HEK293T (cell line): ENCODE results near the gene HOXB3.

ENCODE experiments used
- CTBP1 ChIP-seq: fragments of 450-650 bp; IDR thresholded peaks from 2 replicates; pipeline ENCODE4 v1.6.1; 2016; ENCODE audit warnings: borderline replicate concordance
- FOXA1 ChIP-seq: fragments of 450-650 bp; IDR thresholded peaks from 2 replicates; pipeline ENCODE4 v1.6.1; 2016; ENCODE audit warnings: mild to moderate bottlenecking
- FOXK2 ChIP-seq: fragments of 450-650 bp; IDR thresholded peaks from 2 replicates; pipeline ENCODE4 v1.6.1; 2016; ENCODE audit warnings: mild to moderate bottlenecking
- FOXM1 ChIP-seq: fragments of 450-650 bp; IDR thresholded peaks from 2 replicates; pipeline ENCODE4 v1.6.1; 2017; ENCODE audit warnings: mild to moderate bottlenecking, borderline replicate concordance
- SUZ12 ChIP-seq: fragments of 450-650 bp; IDR thresholded peaks from 2 replicates; pipeline ENCODE4 v1.6.1; 2016; ENCODE audit warnings: mild to moderate bottlenecking
- TF ChIP-seq, protein P1 (sequence below): fragments of 450-650 bp; IDR thresholded peaks from 2 replicates; pipeline ENCODE4 v1.6.1; 2016

DNA sequence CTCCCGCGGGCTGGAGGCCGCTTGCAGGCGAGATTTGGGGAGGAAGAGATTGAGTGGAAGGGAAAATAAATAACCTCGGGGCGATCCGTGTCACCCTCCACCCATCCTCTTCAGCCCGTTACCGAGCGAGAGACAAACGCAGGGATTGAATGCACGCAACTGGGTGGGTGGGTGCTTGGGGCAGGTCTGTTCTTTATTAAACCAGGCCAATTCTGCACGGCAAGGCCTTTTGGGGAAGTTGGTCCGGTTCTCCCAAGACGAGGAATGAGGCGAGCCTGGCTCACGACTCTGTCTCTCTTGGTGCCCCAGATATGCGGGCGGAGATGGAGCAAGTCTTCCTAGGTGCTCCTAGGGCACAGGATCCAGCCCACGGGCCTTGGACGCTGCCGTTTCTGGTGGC is 21.2 kb upstream of the HOXB3 start:
- no peak for TF ChIP-seq FOXA1
- TF ChIP-seq CTBP1: no peak
- no peak for TF ChIP-seq SUZ12
- no peak for TF ChIP-seq FOXM1
- TF ChIP-seq, protein P1, sequence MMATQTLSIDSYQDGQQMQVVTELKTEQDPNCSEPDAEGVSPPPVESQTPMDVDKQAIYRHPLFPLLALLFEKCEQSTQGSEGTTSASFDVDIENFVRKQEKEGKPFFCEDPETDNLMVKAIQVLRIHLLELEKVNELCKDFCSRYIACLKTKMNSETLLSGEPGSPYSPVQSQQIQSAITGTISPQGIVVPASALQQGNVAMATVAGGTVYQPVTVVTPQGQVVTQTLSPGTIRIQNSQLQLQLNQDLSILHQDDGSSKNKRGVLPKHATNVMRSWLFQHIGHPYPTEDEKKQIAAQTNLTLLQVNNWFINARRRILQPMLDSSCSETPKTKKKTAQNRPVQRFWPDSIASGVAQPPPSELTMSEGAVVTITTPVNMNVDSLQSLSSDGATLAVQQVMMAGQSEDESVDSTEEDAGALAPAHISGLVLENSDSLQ: no peak
- no peak for TF ChIP-seq FOXK2
